HG03520 (cell line): ENCODE results near the gene AHDC1.

Experiments used
- ATAC-seq: cut with Tn5 transposase; IDR thresholded peaks from one replicate; pipeline ENCODE4 v1.9.1; 2021; ENCODE audit warnings: mild to moderate bottlenecking, moderate library complexity; ENCODE audit not compliant: unreplicated experiment

Gene AHDC1

DNA sequence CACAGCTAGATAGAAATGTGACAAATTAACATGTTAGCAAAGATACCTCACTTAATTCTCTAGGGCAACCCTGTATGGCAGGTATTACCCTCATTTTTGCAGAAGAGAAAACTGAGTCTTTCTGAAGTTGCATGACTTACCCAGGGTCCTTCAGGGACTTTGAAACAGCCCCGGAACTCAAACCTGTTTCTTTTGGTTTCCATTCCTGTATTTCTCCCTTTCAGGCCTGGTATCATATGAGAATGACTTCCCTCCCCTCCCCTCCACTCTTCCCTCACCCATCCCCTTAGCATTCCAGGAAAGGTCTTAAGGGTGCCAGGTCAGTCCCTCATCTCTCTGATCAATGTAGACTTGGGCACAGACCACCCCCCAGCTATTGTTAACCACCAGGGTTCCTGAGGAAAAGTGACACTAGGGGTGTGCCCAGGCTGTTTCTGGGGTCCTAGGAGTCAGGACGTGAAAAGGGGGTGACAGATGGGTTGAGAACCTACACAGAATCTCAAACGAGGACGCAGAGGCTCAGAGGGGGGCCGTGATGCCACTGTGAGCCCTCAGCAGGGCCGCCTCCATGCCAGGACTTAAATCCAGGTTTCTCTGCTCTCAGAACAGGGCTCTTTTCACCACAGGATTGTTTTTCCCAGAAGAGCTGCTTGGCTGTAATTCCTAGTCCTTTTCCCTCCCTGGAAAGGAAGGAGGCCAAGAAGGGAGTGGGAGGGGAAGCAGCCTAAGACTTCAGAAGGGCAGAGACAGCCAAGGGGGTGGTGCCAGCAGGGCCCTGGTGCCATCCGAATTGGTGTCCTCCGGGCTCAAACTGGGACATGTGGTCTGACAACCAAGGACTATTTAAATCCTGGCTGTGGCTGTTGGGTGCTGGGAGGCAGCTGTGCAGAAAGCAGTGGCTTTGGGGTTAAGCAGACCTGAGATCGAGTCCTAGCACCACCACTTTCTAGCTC is 111.9 kb downstream of the AHDC1 start:
- ATAC-seq = no peak

DNA sequence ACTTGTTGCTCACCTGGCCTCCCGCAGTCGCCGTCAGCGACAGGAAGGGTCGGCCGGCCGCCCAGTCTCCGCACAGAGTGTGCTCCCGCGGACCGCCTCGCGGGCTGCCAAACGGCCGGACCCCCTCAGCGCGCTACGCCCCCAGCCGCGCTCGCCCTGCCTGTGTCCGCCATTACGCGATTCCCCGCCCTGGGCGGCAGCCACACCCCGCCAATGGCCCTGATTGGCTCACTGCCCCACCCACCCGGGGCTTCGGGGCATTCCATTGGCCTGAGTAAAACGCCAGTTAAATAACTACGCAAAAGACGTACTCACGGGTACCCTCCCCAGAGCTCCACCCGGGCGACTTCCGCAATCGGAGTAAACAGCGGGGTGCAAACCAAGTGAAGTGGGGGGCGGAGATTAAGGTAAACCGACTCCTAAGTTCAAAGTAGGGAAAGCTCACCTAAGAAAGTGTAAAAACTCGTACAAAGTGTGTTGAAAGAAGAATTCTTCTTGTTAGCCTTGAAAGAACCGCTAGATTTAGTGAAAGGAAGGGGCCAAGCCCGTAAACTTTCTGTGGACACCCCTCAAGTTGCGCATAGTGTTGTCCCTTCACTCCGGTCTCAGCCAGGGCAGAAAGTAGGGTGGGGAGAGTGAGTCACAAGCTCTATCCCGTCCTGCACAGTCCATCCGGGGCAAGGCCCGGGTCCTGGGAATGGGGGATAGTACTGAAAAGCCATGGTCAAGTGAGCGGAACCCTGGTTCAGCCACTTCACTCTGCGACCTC is 113.8 kb downstream of the AHDC1 start, which contains the start of gene WASF2:
TSS of gene WASF2 (minus strand) at position 195 of the 769 bp plus-strand sequence. CDS start 61,277 bp downstream, outside the sequence.
- ATAC-seq = peak; percentile 76

DNA sequence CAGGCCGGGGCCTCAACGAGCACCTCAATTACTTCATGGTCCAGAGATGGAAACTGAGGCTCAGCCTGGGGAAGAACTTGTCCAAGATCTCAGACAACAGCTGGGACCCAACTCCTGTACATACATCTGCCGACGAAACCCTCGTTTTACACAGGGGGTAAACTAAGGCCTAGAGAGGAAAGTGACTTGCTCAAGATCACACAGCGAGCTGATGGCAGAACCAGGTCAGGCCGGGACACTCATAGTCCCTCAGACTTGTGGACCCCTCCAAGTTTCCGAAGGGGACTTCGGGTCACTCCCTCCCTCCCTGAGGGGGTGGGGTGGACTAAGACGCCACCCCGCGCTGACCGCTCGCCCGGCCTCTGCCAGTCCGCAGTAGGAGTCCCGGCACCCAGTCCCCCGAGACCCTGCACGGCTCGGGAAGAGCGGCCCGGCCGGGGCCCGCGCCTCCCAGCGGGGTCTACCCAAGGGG is 114.4 kb downstream of the AHDC1 start:
- peak; percentile 28 for ATAC-seq

DNA sequence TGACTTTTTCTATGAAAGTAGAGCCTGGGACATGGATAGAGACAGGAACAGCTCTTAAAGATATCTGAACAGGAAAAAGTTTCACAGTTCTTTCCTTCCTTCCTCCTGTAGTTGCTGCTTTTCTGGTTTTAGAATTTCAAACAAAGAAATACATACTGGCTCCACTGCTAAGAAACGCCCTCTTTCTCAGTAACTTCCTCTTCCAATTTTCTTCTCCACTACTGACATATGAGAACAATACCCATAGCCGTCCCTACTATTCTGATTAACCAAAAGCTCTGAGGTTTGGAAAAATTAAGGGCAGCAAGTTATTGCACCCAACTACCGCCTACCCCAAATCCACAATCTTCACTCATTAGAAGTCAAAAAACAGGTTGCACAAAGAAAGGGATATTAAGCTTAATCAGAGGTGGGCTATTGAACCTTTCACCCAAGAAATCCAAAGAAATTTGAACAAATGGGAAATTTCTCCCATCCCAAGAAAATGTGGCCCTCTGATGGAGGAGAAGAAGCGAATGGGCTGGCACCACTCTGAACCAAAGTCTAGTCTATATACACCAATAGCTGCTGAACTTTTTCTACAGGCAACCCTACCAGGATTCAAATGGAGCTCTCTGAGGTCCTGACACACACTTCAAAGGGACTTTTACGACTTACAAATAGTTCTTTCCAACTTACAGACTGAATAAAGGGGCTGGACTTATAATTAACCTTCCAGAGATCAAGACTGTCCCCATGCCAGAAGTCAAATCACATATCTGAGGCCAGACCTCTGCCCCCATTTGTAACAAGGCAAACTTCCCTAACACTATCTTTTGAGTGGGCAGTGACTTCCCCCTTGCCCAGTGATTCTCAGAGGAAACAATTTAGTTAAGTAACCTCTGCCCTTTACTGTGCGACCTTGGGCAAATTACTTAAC is 115.7 kb downstream of the AHDC1 start:
- ATAC-seq = no peak

DNA sequence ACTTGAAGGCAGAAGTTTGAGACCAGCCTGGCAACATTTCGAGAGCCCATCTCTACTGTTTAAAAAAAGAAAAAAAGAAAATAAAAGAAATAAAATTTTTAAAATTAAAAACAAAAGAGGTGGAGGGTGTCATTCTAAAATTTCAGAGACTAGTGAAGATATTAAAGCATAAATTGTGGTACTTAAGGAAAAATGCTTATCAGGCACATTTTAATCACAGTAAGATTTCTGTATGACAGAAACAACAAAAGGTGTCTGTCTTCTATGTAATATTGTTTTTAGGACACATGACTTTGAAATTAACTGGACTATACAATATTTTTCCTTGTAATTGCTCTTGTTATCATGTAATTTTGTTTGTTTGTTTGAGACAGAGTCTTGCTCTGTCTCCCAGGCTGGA is 118.6 kb downstream of the AHDC1 start:
- ATAC-seq = no peak
